Gastrocnemius medialis (tissue), 4 donors: ENCODE measurements around the gene KPNB1. TPM values are rescaled to one million over a fixed set of nuclear protein-coding genes. Genes with fewer than 3 reads are reported as not detected.

Experiments used
- ATAC-seq, 2 donors: fragments of 150-250 bp; one replicate each; pipeline ENCODE4 v1.9.1; 2016
- DNase-seq, 2 donors: peaks; one replicate each; pipeline ENCODE4 v3.0.0-alpha.2; 2019
- H3K27ac ChIP-seq, 4 donors: fragments of 200-600 bp; sonication (generic); 1 replicate in 1 of 4; 2 replicates in 3 of 4; pipeline ENCODE4 v1.5.1; 2016 to 2018; ENCODE audit warnings: mild to moderate bottlenecking in 2 of 4, moderate library complexity in 1 of 4
- H3K27me3 ChIP-seq, 3 donors: fragments of 200-600 bp; sonication (generic) in 2 of 3; 1 replicate in 1 of 3; 2 replicates in 2 of 3; pipeline versions ENCODE4 v1.5.1 to v1.6.0; 2016 to 2019; ENCODE audit warnings: mild to moderate bottlenecking in 1 of 3, moderate library complexity in 1 of 3
- H3K36me3 ChIP-seq, 2 donors: fragments of 200-600 bp; sonication (generic) in 1 of 2; one replicate each; pipeline ENCODE4 v1.5.1; 2017 to 2018
- H3K4me1 ChIP-seq, 2 donors: fragments of 200-600 bp; sonication (generic) in 1 of 2; one replicate each; pipeline ENCODE4 v1.5.1; 2016 to 2017; ENCODE audit warnings: mild to moderate bottlenecking in 2 of 2
- H3K4me3 ChIP-seq, 4 donors: fragments of 200-600 bp; sonication (generic) in 3 of 4; 1 replicate in 1 of 4; 2 replicates in 3 of 4; pipeline ENCODE4 v1.5.1; 2016 to 2019; ENCODE audit warnings: mild to moderate bottlenecking in 2 of 4
- H3K9me3 ChIP-seq, 3 donors: fragments of 200-600 bp; sonication (generic) in 2 of 3; 1 replicate in 1 of 3; 2 replicates in 2 of 3; pipeline ENCODE4 v1.5.1; 2016 to 2019
- CTCF ChIP-seq, 5 experiments: fragments of 450-650 bp in 3 of 5; fragments of 200-600 bp in 2 of 5; sonication (generic) in 2 of 5; IDR thresholded peaks in 4 of 5; conservative IDR thresholded peaks in 1 of 5; 1 replicate in 4 of 5; 2 replicates in 1 of 5; pipeline ENCODE4 v1.5.1; 2016 to 2019; ENCODE audit warnings: antibody characterized with exemption in 5 of 5, mild to moderate bottlenecking in 3 of 5, moderate library complexity in 3 of 5
- POLR2A ChIP-seq, 2 donors: fragments of 450-650 bp; IDR thresholded peaks; one replicate each; pipeline ENCODE4 v1.6.1; 2017; ENCODE audit warnings: antibody characterized with exemption in 2 of 2, mild to moderate bottlenecking in 2 of 2, moderate library complexity in 2 of 2
- in situ Hi-C, 4 donors: fragments of 200-750 bp; cut with MboI; loops; one replicate each; pipeline versions ENCODE4 v1.15.0 to v1.8.0; 2017; ENCODE audit warnings: low sequenced_read_pairs in 4 of 4
- intact Hi-C: fragments of 100-400 bp; cut with DNase I; formaldehyde crosslinking; loops from one replicate; pipeline ENCODE4 v1.15.1; 2023; ENCODE audit warnings: low total_unique reads
- total RNA-seq, 4 donors: library from RNA; depleted of rRNA; stranded (reverse); fragments of >200 nt; gene quantifications; one replicate each; pipeline versions ENCODE4 v1.1.0 to v1.2.3, GENCODE V29; 2016

The KPNB1 gene
- total RNA-seq, 4 donors from 2014 or later = 170 to 238 (median 211) TPM

- Histone ChIP-seq H3K9me3 (no peaks in the 10 kb centered on the region), H3K27ac (no peak overlapping the region), H3K36me3 (no peaks in the 10 kb centered on the region), H3K4me3 (no peak overlapping the region), H3K4me1 (peaks cover 0 to 7% of the 10 kb centered on the region in 2 donors), H3K27me3 (peaks cover 41 to 55% (median 46%) of the 10 kb centered on the region in 3 donors)
- intact Hi-C loops (no loop called here), in situ Hi-C loops (no loop called here)
- ATAC-seq (no peak), DNase-seq (no peak)
- no peak for TF ChIP-seq POLR2A (IDR thresholded peaks at IDR 0.05)
- no peak for TF ChIP-seq CTCF (IDR thresholded peaks at IDR 0.05 in 4 of 5, conservative IDR thresholded peaks at IDR 0.05 in 1 of 5)
Observed at GRCh38 chr17:47724705-47725104, 75.0 kb downstream of the KPNB1 start.

GRCh38 chr17:47725446-47726111 lies 75.9 kb downstream of the KPNB1 start:
- TF ChIP-seq POLR2A (IDR thresholded peaks at IDR 0.05) (no peak), CTCF (IDR thresholded peaks at IDR 0.05 in 4 of 5, conservative IDR thresholded peaks at IDR 0.05 in 1 of 5) (no peak)
- H3K4me1 ChIP-seq = peaks cover 0 to 7% of the 10 kb centered on the region in 2 donors
- no peak overlapping the region for H3K27ac ChIP-seq
- ATAC-seq (no peak), DNase-seq (no peak)
- intact Hi-C loops = no loop called here
- in situ Hi-C loops = no loop called here
- no peaks in the 10 kb centered on the region for H3K9me3 ChIP-seq
- no peaks in the 10 kb centered on the region for H3K36me3 ChIP-seq
- no peak overlapping the region for H3K4me3 ChIP-seq
- peaks cover 32 to 46% (median 41%) of the 10 kb centered on the region in 3 donors for H3K27me3 ChIP-seq

DNA sequence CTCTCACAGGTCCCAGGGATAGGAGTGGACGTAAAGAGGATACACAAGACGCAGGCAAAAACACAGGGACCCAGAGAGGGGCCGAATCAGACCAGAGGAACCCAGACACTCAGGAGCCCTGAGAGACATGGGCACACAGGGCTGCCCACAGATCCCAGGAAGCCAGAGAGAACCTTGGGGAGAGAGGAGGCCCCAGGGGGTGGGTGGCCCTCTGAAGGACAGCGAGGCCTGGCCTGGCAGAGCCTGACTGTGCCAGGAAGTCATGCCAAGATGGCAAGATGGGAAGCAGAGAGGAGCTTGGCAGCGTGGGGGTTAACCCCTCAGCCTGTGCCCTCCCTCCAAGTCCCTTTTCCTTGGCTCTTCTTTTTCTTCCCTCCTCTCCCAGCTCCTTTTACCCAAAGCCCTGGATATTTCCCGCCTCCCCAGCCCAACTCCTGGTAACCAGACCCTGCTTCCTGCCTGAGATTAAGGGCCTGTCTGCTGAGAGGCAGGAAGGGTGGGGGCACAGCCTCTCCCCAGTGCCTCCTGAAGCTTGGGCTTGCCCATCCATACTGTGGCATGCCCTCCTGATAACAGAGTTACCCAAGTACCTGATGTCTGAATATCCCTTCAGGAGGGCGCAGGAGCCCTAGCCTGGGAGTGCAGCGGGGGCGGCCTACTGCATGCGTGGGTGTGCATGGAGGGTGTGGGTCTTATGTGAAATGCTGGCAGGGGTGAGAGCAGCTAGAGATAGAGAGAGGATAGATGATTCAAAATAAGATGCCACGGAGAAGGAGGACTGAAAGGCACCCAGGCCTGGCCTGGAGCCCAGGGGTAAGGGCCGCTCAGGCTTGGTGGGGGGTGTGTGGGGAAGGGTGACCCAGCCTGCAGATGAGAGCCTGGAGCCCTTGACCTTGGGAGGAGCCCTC lies 77.3 kb downstream of the KPNB1 start:
- DNase-seq = no peak
- Histone ChIP-seq H3K36me3 (no peaks in the 10 kb centered on the region), H3K27me3 (peaks cover 30 to 46% (median 41%) of the 10 kb centered on the region in 3 donors), H3K4me1 (no peaks in the 10 kb centered on the region), H3K27ac (no peak overlapping the region), H3K4me3 (no peak overlapping the region), H3K9me3 (no peaks in the 10 kb centered on the region)
- intact Hi-C loops = no loop called here
- TF ChIP-seq POLR2A (IDR thresholded peaks at IDR 0.05) = no peak
- TF ChIP-seq CTCF (IDR thresholded peaks at IDR 0.05 in 4 of 5, conservative IDR thresholded peaks at IDR 0.05 in 1 of 5) = no peak
- in situ Hi-C loops = no loop called here
- no peak for ATAC-seq

GRCh38 chr17:47727704-47728036 lies 78.0 kb downstream of the KPNB1 start:
- Histone ChIP-seq H3K4me3 (no peak overlapping the region), H3K36me3 (no peaks in the 10 kb centered on the region), H3K4me1 (no peaks in the 10 kb centered on the region), H3K9me3 (no peaks in the 10 kb centered on the region), H3K27me3 (peaks cover 30 to 48% (median 41%) of the 10 kb centered on the region in 3 donors), H3K27ac (no peak overlapping the region)
- in situ Hi-C loops = no loop called here
- DNase-seq = no peak
- ATAC-seq = no peak
- intact Hi-C loops = no loop called here
- TF ChIP-seq CTCF (IDR thresholded peaks at IDR 0.05 in 4 of 5, conservative IDR thresholded peaks at IDR 0.05 in 1 of 5) (no peak), POLR2A (IDR thresholded peaks at IDR 0.05) (no peak)
